Mesenchymal stem cell (in vitro differentiated cells and primary cell): ENCODE results near the gene GPR152.

ENCODE experiments used
- DNase-seq: peaks from one replicate; pipeline ENCODE4 v3.0.0-alpha.2; 2013
- H2AFZ ChIP-seq: one replicate; pipeline ENCODE4 v1.6.1; 2013; ENCODE audit warnings: low read depth, mild to moderate bottlenecking, control low read depth, inconsistent platforms, low read length, moderate library complexity
- H2AK5ac ChIP-seq: 2 replicates; pipeline ENCODE4 v1.6.1; 2013; ENCODE audit warnings: low read length, moderate library complexity, mild to moderate bottlenecking, inconsistent platforms; ENCODE audit not compliant: severe bottlenecking
- H2BK120ac ChIP-seq: one replicate; pipeline ENCODE4 v1.6.1; 2013; ENCODE audit warnings: low read depth, mild to moderate bottlenecking, inconsistent platforms, low read length, moderate library complexity
- H2BK12ac ChIP-seq, 2 experiments: one replicate each; pipeline ENCODE4 v1.6.1; 2013; ENCODE audit warnings: inconsistent platforms in 2 of 2, low read length in 2 of 2, mild to moderate bottlenecking in 2 of 2, moderate library complexity in 2 of 2, control low read depth in 1 of 2
- H2BK15ac ChIP-seq: one replicate; pipeline ENCODE4 v1.6.1; 2013; ENCODE audit warnings: mild to moderate bottlenecking, low read depth, inconsistent platforms; ENCODE audit not compliant: poor library complexity, severe bottlenecking
- H2BK5ac ChIP-seq: 2 replicates; pipeline ENCODE4 v1.6.1; 2013; ENCODE audit warnings: low read depth, mild to moderate bottlenecking, low read length, control low read depth, inconsistent platforms; ENCODE audit not compliant: poor library complexity, severe bottlenecking
- H3K14ac ChIP-seq, 2 experiments: one replicate each; pipeline ENCODE4 v1.6.1; 2013; ENCODE audit warnings: inconsistent platforms in 2 of 2, low read length in 2 of 2, control low read depth in 1 of 2, mild to moderate bottlenecking in 1 of 2, moderate library complexity in 1 of 2
- H3K18ac ChIP-seq, 2 experiments: one replicate each; pipeline ENCODE4 v1.6.1; 2013; ENCODE audit warnings: inconsistent platforms in 2 of 2, low read length in 2 of 2, control low read depth in 1 of 2, low read depth in 1 of 2, mild to moderate bottlenecking in 1 of 2
- H3K23ac ChIP-seq, 2 experiments: one replicate each; pipeline ENCODE4 v1.6.1; 2013; ENCODE audit warnings: inconsistent platforms in 2 of 2, low read length in 2 of 2, mild to moderate bottlenecking in 2 of 2, moderate library complexity in 2 of 2, control low read depth in 1 of 2
- H3K27ac ChIP-seq: 2 replicates; pipeline ENCODE4 v1.5.1; 2013; ENCODE audit warnings: mild to moderate bottlenecking, moderate library complexity, low read length, control low read depth, inconsistent platforms; ENCODE audit not compliant: poor library complexity, severe bottlenecking
- H3K27me3 ChIP-seq, 2 experiments: 2 replicates each; pipeline versions ENCODE4 v1.6.1 to v1.7.0; 2013; ENCODE audit warnings: low read length in 2 of 2, mild to moderate bottlenecking in 2 of 2, moderate library complexity in 2 of 2, control low read depth in 1 of 2, inconsistent platforms in 1 of 2; ENCODE audit not compliant: control insufficient read depth in 1 of 2, insufficient read depth in 1 of 2
- H3K36me3 ChIP-seq, 2 experiments: 2 replicates each; pipeline versions ENCODE4 v1.6.1 to v1.7.0; 2013; ENCODE audit warnings: low read length in 2 of 2, control low read depth in 1 of 2, inconsistent platforms in 1 of 2, low read depth in 1 of 2, mild to moderate bottlenecking in 1 of 2; ENCODE audit not compliant: insufficient read depth in 2 of 2, control insufficient read depth in 1 of 2
- H3K4ac ChIP-seq, 2 experiments: one replicate each; pipeline ENCODE4 v1.6.1; 2013; ENCODE audit warnings: inconsistent platforms in 2 of 2, low read length in 2 of 2, mild to moderate bottlenecking in 2 of 2, moderate library complexity in 2 of 2, control low read depth in 1 of 2, low read depth in 1 of 2
- H3K4me1 ChIP-seq: 2 replicates; pipeline ENCODE4 v1.6.1; 2013; ENCODE audit warnings: low read depth, low read length, control low read depth; ENCODE audit not compliant: control insufficient read depth, insufficient read depth
- H3K4me2 ChIP-seq: 2 replicates; pipeline ENCODE4 v1.6.1; 2013; ENCODE audit warnings: low read length, mild to moderate bottlenecking, inconsistent platforms; ENCODE audit not compliant: poor library complexity, severe bottlenecking
- H3K4me3 ChIP-seq, 2 experiments: 2 replicates each; pipeline versions ENCODE4 v1.5.1 to v1.7.0; 2013; ENCODE audit warnings: low read length in 2 of 2, mild to moderate bottlenecking in 2 of 2, control low read depth in 1 of 2, low read depth in 1 of 2; ENCODE audit not compliant: insufficient read depth in 1 of 2
- H3K79me1 ChIP-seq: replicated peaks from 2 replicates; pipeline ENCODE4 v1.6.1; 2013; ENCODE audit warnings: mild to moderate bottlenecking, control low read depth, low read length, inconsistent platforms; ENCODE audit not compliant: poor library complexity, severe bottlenecking
- H3K9ac ChIP-seq: 2 replicates; pipeline ENCODE4 v1.7.0; 2013; ENCODE audit warnings: mild to moderate bottlenecking, low read length, moderate library complexity
- H3K9me3 ChIP-seq: 2 replicates; pipeline ENCODE4 v1.7.0; 2013; ENCODE audit warnings: mild to moderate bottlenecking, low read length; ENCODE audit not compliant: control insufficient read depth
- H4K8ac ChIP-seq: one replicate; pipeline ENCODE4 v1.6.1; 2013; ENCODE audit warnings: inconsistent platforms, mild to moderate bottlenecking, low read length, moderate library complexity
- H4K91ac ChIP-seq: one replicate; pipeline ENCODE4 v1.6.1; 2013; ENCODE audit warnings: mild to moderate bottlenecking, low read length, inconsistent platforms
- WGBS: methylation state at CpG from one replicate; pipeline ENCODE4 v1.1.7; 2013; ENCODE audit warnings: mixed read lengths; 5-methylcytosine and 5-hydroxymethylcytosine counted together

GPR152 gene

DNA sequence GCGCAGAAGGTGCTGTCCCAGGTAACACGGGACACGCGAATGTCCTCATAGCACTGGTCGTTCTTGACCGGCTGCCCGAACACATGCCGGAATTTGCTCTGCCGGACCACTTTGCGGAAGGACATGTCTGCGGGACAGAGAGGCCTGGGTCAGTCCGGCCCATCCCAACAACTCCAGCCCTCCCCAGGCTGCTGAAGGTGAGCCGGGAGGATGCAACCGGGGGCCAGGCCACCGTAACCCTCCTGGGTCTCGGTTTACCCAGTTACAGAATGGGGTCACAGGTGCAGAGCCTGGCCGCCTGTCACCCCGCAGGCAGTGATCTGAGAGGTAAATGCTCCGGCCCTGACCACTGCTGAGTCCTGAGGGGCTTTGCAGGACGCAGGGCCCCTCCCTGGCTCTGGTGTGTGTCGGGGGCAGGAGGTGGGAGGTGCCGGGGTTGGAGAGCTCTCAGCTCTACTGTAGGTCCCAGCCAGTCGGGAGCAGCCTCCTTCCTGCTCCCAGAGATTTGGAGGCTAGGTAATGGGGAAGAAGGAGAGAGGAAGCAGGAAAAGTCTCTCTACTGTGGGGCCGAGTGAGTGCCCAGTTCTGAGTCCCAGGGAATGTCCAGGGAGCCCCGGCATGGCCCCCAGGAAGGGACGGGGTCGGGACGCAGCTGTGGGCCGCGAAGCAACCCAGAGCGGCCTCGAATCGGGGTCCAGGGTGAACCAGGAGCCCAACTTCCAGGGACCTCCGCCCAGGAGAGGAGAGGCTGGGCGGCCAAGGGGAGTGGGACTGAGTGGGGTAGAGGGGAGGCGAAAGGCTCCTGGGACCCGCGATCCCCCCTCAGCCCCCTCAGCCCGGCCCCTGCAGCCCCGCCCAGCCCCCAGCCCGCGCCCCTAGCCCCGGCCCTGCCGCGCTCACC lies 9.8 kb downstream of the GPR152 start:
- H2AK5ac ChIP-seq = peak overlapping the region; percentile 35
- H3K18ac ChIP-seq = peak overlapping the region; percentile 41 to 71
- no peak overlapping the region for H2BK12ac ChIP-seq
- no peak overlapping the region for H3K23ac ChIP-seq
- H3K27ac ChIP-seq = peak overlapping the region; percentile 24
- H2BK5ac ChIP-seq = no peak overlapping the region
- peaks cover 50% of the 10 kb centered on the region for H3K4me1 ChIP-seq
- H2AFZ ChIP-seq = no peak overlapping the region
- H3K9ac ChIP-seq = peak overlapping the region; percentile 91
- no peaks in the 10 kb centered on the region for H3K27me3 ChIP-seq
- peak overlapping the region; percentile 47 for H4K8ac ChIP-seq
- peaks cover 35 to 50% of the 10 kb centered on the region in 2 experiments for H3K36me3 ChIP-seq
- H4K91ac ChIP-seq = peak overlapping the region; percentile 14
- peak; percentile 12 for DNase-seq
- H3K4me3 ChIP-seq = peak overlapping the region; percentile 64 to 90
- H2BK15ac ChIP-seq = peak overlapping the region; percentile 0
- H3K4ac ChIP-seq = peak overlapping the region in 1 of 2 experiments; percentile 19
- H2BK120ac ChIP-seq = peak overlapping the region; percentile 37
- peak overlapping the region; percentile 89 for H3K4me2 ChIP-seq
- peaks cover 1% of the 10 kb centered on the region for H3K79me1 ChIP-seq
- peak overlapping the region in 1 of 2 experiments; percentile 12 for H3K14ac ChIP-seq
- WGBS = 48% methylated on average over 30 of the region's 45 CpGs
- H3K9me3 ChIP-seq = no peaks in the 10 kb centered on the region

DNA sequence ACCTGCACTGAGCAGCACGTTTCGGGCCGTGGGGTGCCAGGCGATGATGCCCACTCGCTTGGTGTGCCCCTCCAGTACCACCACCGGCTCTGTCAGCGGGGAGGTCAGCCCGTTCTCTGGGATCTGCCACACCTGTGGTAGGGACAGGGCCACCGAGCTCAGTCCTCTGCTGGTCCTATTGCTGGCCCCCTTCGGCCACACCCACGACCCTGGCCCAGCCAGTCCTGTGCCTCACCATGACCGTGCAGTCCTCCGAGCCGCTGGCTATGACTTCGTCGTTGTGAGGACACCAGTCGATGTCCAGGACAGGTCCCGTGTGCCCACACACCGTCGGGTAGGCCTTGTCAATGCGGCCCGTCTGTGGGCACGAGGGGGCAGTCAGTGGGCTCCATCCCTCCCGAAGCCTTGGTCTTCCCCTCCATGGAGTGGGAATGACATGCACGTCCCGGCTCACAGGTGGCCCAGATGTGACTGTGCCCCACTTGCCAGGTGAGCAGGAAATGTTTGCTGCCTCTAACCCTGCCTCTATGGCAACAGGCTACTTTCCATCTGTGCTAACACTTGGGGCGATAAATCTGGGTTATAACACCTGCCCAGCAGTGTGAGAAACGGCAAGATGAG lies 10.7 kb downstream of the GPR152 start:
- Histone ChIP-seq H2AFZ (no peak overlapping the region), H3K4me1 (peaks cover 58% of the 10 kb centered on the region), H4K8ac (peak overlapping the region; percentile 0), H3K36me3 (peaks cover 40 to 54% of the 10 kb centered on the region in 2 experiments), H3K4me2 (peak overlapping the region; percentile 89), H2BK15ac (no peak overlapping the region), H2BK5ac (no peak overlapping the region), H3K27ac (no peak overlapping the region), H3K9ac (peak overlapping the region; percentile 91), H3K4me3 (peak overlapping the region; percentile 64 to 90), H2AK5ac (no peak overlapping the region), H3K14ac (no peak overlapping the region), H3K18ac (no peak overlapping the region), H2BK12ac (no peak overlapping the region), H3K27me3 (no peaks in the 10 kb centered on the region), H3K79me1 (peaks cover 1% of the 10 kb centered on the region), H3K23ac (no peak overlapping the region), H4K91ac (no peak overlapping the region), H3K9me3 (no peaks in the 10 kb centered on the region), H2BK120ac (no peak overlapping the region), H3K4ac (no peak overlapping the region)
- DNase-seq = no peak
- WGBS = 94% methylated on average over 28 of the region's 28 CpGs

DNA sequence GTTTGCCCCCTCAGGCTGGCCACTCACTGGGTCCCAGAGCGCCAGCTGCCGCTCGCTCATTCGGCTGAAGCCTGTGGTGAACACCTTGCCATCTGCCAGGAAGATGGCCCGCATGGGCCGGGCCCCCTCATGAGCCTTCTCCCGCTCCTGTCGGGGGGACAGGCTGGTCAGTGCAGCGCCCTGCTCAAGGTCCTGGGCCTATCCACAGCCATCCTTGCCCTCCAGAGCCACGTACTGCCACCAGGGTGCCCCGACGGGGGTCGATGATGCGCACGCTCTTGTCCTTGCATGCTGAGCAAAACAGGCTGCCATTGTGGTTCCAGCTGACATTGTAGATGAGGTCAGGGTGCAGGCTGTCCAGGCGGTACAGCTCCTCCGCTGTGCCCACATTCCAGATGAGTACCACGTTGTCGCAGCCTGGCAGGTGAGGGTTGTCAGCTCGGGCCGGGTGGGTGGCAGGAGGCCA lies 11.4 kb downstream of the GPR152 start:
- WGBS = 96% methylated on average over 21 of the region's 21 CpGs
- no peak overlapping the region for H2BK120ac ChIP-seq
- no peak overlapping the region for H2BK12ac ChIP-seq
- no peak overlapping the region for H2AFZ ChIP-seq
- no peak overlapping the region for H4K8ac ChIP-seq
- H3K4ac ChIP-seq = no peak overlapping the region
- peak overlapping the region; percentile 34 for H4K91ac ChIP-seq
- H3K14ac ChIP-seq = no peak overlapping the region
- no peak overlapping the region for H3K23ac ChIP-seq
- H3K9me3 ChIP-seq = no peaks in the 10 kb centered on the region
- no peak overlapping the region for H3K9ac ChIP-seq
- peaks cover 65% of the 10 kb centered on the region for H3K4me1 ChIP-seq
- no peak overlapping the region for H3K27ac ChIP-seq
- peaks cover 1% of the 10 kb centered on the region for H3K79me1 ChIP-seq
- H3K4me2 ChIP-seq = no peak overlapping the region
- no peak overlapping the region for H3K18ac ChIP-seq
- H2AK5ac ChIP-seq = no peak overlapping the region
- H3K4me3 ChIP-seq = no peak overlapping the region
- H3K27me3 ChIP-seq = no peaks in the 10 kb centered on the region
- no peak overlapping the region for H2BK5ac ChIP-seq
- H2BK15ac ChIP-seq = no peak overlapping the region
- DNase-seq = no peak
- H3K36me3 ChIP-seq = peaks cover 40 to 59% of the 10 kb centered on the region in 2 experiments
